Natural killer cell (primary cell): Measurements from ENCODE around the gene FFAR1. TPM values are rescaled to one million over a fixed set of nuclear protein-coding genes. Genes with fewer than 3 reads are reported as not detected.
"Not testable (repeated sequence)": the region's sequence is repeated elsewhere in the genome, so short reads cannot be mapped to it uniquely, and the experiment has no call there.

Source experiments
- ATAC-seq, 3 donors: fragments of 150-1000 bp in 2 of 3; fragments of 200-7000 bp in 1 of 3; cut with Tn5 transposase; 1 replicate in 1 of 3; 2 replicates in 2 of 3; pipeline ENCODE4 v1.10.0; 2021; ENCODE audit warnings: mild to moderate bottlenecking in 2 of 3, moderate library complexity in 2 of 3
- DNase-seq, 2 donors: peaks; one replicate each; pipeline versions ENCODE4 v3.0.0 to v3.0.0-alpha.2; 2013 to 2021; ENCODE audit warnings: mixed read lengths in 1 of 2
- H3K27ac ChIP-seq: one replicate; pipeline ENCODE4 v1.5.1; 2013; ENCODE audit warnings: mild to moderate bottlenecking, low read length
- H3K27me3 ChIP-seq: one replicate; pipeline ENCODE4 v1.6.1; 2013; ENCODE audit warnings: low read length; ENCODE audit not compliant: control insufficient read depth, insufficient read depth
- H3K36me3 ChIP-seq: one replicate; pipeline ENCODE4 v1.6.1; 2013; ENCODE audit warnings: low read length; ENCODE audit not compliant: control insufficient read depth, insufficient read depth
- H3K4me1 ChIP-seq: one replicate; pipeline ENCODE4 v1.6.1; 2013; ENCODE audit warnings: low read length; ENCODE audit not compliant: control insufficient read depth, insufficient read depth
- H3K4me3 ChIP-seq: one replicate; pipeline ENCODE4 v1.5.1; 2013; ENCODE audit warnings: low read length
- H3K9me3 ChIP-seq: one replicate; pipeline ENCODE4 v1.6.1; 2013; ENCODE audit warnings: low read length; ENCODE audit not compliant: control insufficient read depth, insufficient read depth
- H3K27ac Mint-ChIP-seq, 2 donors: one replicate each; pipeline ENCODE4 v1.8.0; 2022; ENCODE audit warnings: mild to moderate bottlenecking in 2 of 2, mixed read lengths in 2 of 2, moderate library complexity in 1 of 2
- H3K27me3 Mint-ChIP-seq, 2 donors: one replicate each; pipeline ENCODE4 v1.8.0; 2022; ENCODE audit warnings: low read depth in 2 of 2, mixed read lengths in 2 of 2
- H3K36me3 Mint-ChIP-seq: one replicate; pipeline ENCODE4 v1.8.0; 2022; ENCODE audit warnings: mixed read lengths
- H3K4me1 Mint-ChIP-seq, 2 donors: one replicate each; pipeline ENCODE4 v1.8.0; 2022; ENCODE audit warnings: mixed read lengths in 2 of 2
- H3K4me3 Mint-ChIP-seq: one replicate; pipeline ENCODE4 v1.8.0; 2022; ENCODE audit warnings: mild to moderate bottlenecking, moderate library complexity, mixed read lengths
- H3K9me3 Mint-ChIP-seq, 2 donors: one replicate each; pipeline ENCODE4 v1.8.0; 2022; ENCODE audit warnings: mixed read lengths in 2 of 2
- WGBS: methylation state at CpG from one replicate; pipeline ENCODE4 v1.1.7; 2013; ENCODE audit warnings: missing lambda C conversion rate; ENCODE audit not compliant: insufficient coverage; 5-methylcytosine and 5-hydroxymethylcytosine counted together
- intact Hi-C: fragments of 100-400 bp; cut with micrococcal nuclease; formaldehyde crosslinking; loops from one replicate; pipeline ENCODE4 v1.14.2; 2022
- total RNA-seq, 4 donors: library from RNA; stranded (reverse); fragments of 120-200 nt in 1 of 4; gene quantifications; one replicate each; pipeline versions ENCODE4 v1.2.3 to v1.2.4, GENCODE V29; 2013 to 2022
- TF ChIP-seq, protein P1 (sequence below): fragments of 200-600 bp; IDR thresholded peaks from one replicate; pipeline ENCODE4 v1.8.0; 2022; ENCODE audit warnings: antibody characterized with exemption

Gene FFAR1
- total RNA-seq, 3 donors from 2014 or later (not counting 1 experiment from before 2014, with no cell fraction given) = 0.30 to 0.47 TPM; not detected in 1

DNA sequence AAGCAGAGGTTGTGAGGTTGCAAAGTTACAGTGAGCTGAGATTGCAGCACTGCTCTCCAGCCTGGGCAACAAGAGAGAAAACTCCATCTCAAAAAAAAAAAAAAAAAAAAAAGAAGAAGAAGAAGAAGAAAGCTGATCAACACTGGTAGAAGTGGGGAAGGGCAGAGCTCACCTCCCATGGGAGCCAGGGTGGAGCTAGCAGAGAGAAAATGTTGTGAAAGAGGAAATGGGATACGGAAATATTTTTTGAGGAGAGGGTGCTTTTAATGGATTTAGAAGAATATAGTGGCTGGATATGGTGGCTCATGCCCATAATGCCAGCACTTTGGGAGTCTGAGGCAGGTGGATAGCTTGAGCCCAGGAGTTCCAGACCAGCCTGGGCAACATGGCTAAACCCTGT is 30.0 kb downstream of the FFAR1 start:
- Mint-ChIP-seq H3K9me3 (no peaks in the 10 kb centered on the region), H3K36me3 (no peaks in the 10 kb centered on the region), H3K27me3 (peaks cover 16 to 28% of the 10 kb centered on the region in 2 donors), H3K4me1 (no peaks in the 10 kb centered on the region), H3K27ac (no peak overlapping the region), H3K4me3 (no peak overlapping the region)
- intact Hi-C loops = no loop called here
- TF ChIP-seq, protein P1, sequence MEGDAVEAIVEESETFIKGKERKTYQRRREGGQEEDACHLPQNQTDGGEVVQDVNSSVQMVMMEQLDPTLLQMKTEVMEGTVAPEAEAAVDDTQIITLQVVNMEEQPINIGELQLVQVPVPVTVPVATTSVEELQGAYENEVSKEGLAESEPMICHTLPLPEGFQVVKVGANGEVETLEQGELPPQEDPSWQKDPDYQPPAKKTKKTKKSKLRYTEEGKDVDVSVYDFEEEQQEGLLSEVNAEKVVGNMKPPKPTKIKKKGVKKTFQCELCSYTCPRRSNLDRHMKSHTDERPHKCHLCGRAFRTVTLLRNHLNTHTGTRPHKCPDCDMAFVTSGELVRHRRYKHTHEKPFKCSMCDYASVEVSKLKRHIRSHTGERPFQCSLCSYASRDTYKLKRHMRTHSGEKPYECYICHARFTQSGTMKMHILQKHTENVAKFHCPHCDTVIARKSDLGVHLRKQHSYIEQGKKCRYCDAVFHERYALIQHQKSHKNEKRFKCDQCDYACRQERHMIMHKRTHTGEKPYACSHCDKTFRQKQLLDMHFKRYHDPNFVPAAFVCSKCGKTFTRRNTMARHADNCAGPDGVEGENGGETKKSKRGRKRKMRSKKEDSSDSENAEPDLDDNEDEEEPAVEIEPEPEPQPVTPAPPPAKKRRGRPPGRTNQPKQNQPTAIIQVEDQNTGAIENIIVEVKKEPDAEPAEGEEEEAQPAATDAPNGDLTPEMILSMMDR = no peak
- no peak overlapping the region for H3K4me3 ChIP-seq
- no peaks in the 10 kb centered on the region for H3K9me3 ChIP-seq
- no peak overlapping the region for H3K27ac ChIP-seq
- DNase-seq (no peak), ATAC-seq (no peak)
- 76% methylated on average over 1 of the region's 1 CpG for WGBS
- H3K27me3 ChIP-seq = no peaks in the 10 kb centered on the region
- no peaks in the 10 kb centered on the region for H3K4me1 ChIP-seq
- H3K36me3 ChIP-seq = no peaks in the 10 kb centered on the region

DNA sequence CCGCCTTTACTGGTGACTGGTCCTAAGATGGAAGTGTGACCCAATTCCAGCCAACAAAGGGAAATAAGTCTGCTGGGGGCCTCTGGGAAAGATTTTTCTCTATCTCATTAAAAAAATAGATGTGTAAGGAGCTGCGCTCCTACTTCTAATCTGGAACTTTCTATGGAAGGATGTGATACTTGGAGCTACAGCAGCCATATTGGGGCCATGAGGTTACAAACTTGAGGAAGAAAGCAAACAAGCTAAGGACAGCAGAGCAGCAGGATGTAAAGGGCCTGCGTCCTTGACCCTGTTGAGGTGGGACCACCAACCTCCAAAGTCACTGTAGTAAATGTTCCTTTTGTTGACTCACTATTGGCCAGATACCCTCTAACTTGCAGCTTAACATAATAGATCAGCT is 30.7 kb downstream of the FFAR1 start:
- Histone ChIP-seq H3K27me3 (no peaks in the 10 kb centered on the region), H3K4me3 (no peak overlapping the region), H3K36me3 (no peaks in the 10 kb centered on the region), H3K9me3 (no peaks in the 10 kb centered on the region), H3K4me1 (no peaks in the 10 kb centered on the region), H3K27ac (no peak overlapping the region)
- ATAC-seq (no peak), DNase-seq (no peak)
- H3K4me3 Mint-ChIP-seq = no peak overlapping the region
- H3K9me3 Mint-ChIP-seq = no peaks in the 10 kb centered on the region
- no peaks in the 10 kb centered on the region for H3K36me3 Mint-ChIP-seq
- WGBS = 99% methylated on average over 3 of the region's 3 CpGs
- H3K27me3 Mint-ChIP-seq = peaks cover 16 to 31% of the 10 kb centered on the region in 2 donors
- H3K4me1 Mint-ChIP-seq = no peaks in the 10 kb centered on the region
- no peak overlapping the region for H3K27ac Mint-ChIP-seq
- TF ChIP-seq, protein P1 = no peak
- intact Hi-C loops = no loop called here

DNA sequence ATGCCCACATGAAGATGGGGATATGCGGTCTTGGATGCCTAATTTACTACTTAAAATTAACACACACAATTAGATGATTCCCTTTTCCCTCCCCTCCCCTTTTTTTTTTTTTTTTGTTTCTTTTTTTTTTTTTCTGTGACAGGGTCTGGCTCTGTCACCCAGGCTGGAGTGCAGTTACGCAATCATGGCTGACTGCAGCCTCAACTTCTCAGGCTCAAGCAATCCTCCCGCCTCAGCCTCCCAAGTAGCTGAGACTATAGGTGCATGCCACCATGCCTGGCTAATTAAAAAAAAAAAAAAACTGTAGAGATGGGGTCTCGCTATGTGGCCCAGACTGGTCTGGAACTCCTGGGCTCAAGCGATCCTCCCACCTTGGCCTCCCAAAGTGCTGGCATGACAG is 31.8 kb downstream of the FFAR1 start:
- 97% methylated on average over 5 of the region's 5 CpGs for WGBS
- H3K4me1 Mint-ChIP-seq, H3K27ac ChIP-seq, H3K36me3 Mint-ChIP-seq, H3K4me1 ChIP-seq, H3K27ac Mint-ChIP-seq, DNase-seq, intact Hi-C loops, H3K36me3 ChIP-seq, ATAC-seq, H3K9me3 Mint-ChIP-seq, H3K9me3 ChIP-seq, H3K4me3 Mint-ChIP-seq, H3K4me3 ChIP-seq, H3K27me3 ChIP-seq: not testable (repeated sequence)
- peaks cover 16 to 26% of the 10 kb centered on the region in 2 donors for H3K27me3 Mint-ChIP-seq

DNA sequence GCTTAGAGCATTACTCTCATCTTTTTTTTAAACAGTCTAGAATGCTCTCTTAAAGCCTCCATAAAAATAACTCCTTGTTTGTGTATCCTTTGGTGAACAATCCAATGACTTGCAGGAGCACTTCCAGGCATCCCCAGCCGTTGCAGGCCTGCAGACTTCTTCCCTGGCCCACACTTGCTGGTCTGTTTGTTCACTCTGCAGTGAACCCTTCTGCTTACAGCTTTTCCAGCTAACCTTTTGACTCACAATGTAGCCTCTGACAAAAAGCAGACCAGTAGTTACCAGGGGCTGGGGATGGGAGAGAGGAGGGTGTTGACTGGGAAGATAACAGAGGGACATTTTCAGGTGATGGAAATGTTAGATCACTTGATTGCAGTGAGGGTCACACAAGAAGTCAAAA is 32.3 kb downstream of the FFAR1 start:
- Mint-ChIP-seq H3K27me3 (peaks cover 12 to 28% of the 10 kb centered on the region in 2 donors), H3K4me1 (no peaks in the 10 kb centered on the region), H3K4me3 (no peak overlapping the region), H3K36me3 (no peaks in the 10 kb centered on the region), H3K27ac (no peak overlapping the region), H3K9me3 (no peaks in the 10 kb centered on the region)
- 68% methylated on average over 1 of the region's 1 CpG for WGBS
- H3K4me1 ChIP-seq = no peaks in the 10 kb centered on the region
- no peaks in the 10 kb centered on the region for H3K9me3 ChIP-seq
- TF ChIP-seq, protein P1 = no peak
- H3K36me3 ChIP-seq = no peaks in the 10 kb centered on the region
- ATAC-seq (no peak), DNase-seq (no peak)
- intact Hi-C loops = no loop called here
- H3K27me3 ChIP-seq = no peaks in the 10 kb centered on the region
- H3K4me3 ChIP-seq = no peak overlapping the region
- no peak overlapping the region for H3K27ac ChIP-seq
